HFF-Myc (cell line): ENCODE results near the gene TOR3A.
"Not testable (repeated sequence)": the region's sequence is repeated elsewhere in the genome, so short reads cannot be mapped to it uniquely, and the experiment has no call there.

Source experiments
- DNase-seq: peaks from one replicate; pipeline ENCODE4 v3.0.0-alpha.2; 2011; ENCODE audit warnings: low read depth; ENCODE audit errors: extremely low read depth
- H3K4me3 ChIP-seq: replicated peaks from 2 replicates; pipeline ENCODE4 v1.5.1; 2011; ENCODE audit warnings: low read depth, mild to moderate bottlenecking, control low read depth, low read length
- CTCF ChIP-seq: IDR thresholded peaks from 2 replicates; pipeline ENCODE4 v1.5.1; 2012; ENCODE audit warnings: mild to moderate bottlenecking, low read depth, low read length, control low read depth; ENCODE audit errors: missing control alignments

The TOR3A gene

GRCh38 chr1:179124873-179125272 lies 43.0 kb downstream of the TOR3A start:
- H3K4me3 ChIP-seq, result no peak overlapping the region
- no peak for DNase-seq
- TF ChIP-seq CTCF, result no peak

- TF ChIP-seq CTCF, result no peak
- H3K4me3 ChIP-seq, result no peak overlapping the region
- no peak for DNase-seq
These were observed 44.6 kb downstream of the TOR3A start for GRCh38 chr1:179126338-179127060.

GRCh38 chr1:179127163-179127895 lies 45.5 kb downstream of the TOR3A start:
- no peak overlapping the region for H3K4me3 ChIP-seq
- no peak for TF ChIP-seq CTCF
- no peak for DNase-seq

GRCh38 chr1:179128520-179128919 lies 46.6 kb downstream of the TOR3A start:
- no peak for TF ChIP-seq CTCF
- no peak overlapping the region for H3K4me3 ChIP-seq
- DNase-seq, result no peak

- no peak overlapping the region for H3K4me3 ChIP-seq
- TF ChIP-seq CTCF, result no peak
- DNase-seq, result no peak
These were observed 48.0 kb downstream of the TOR3A start for GRCh38 chr1:179129702-179130473.

- not testable (repeated sequence) for H3K4me3 ChIP-seq, DNase-seq
These were observed 53.3 kb downstream of the TOR3A start for GRCh38 chr1:179135168-179135567.

- not testable (repeated sequence) for H3K4me3 ChIP-seq, DNase-seq
These were observed 53.8 kb downstream of the TOR3A start for GRCh38 chr1:179135707-179136106.
